ENCODE data around the gene SMYD3. TPM values are rescaled to one million over a fixed set of nuclear protein-coding genes. Genes with fewer than 3 reads are reported as not detected.

SMYD3 gene
- total and polyA plus RNA-seq, 2 donors (not counting 3 experiments of a cell fraction or from before 2014, with no cell fraction given), result 16.0 to 32.1 TPM

DNA sequence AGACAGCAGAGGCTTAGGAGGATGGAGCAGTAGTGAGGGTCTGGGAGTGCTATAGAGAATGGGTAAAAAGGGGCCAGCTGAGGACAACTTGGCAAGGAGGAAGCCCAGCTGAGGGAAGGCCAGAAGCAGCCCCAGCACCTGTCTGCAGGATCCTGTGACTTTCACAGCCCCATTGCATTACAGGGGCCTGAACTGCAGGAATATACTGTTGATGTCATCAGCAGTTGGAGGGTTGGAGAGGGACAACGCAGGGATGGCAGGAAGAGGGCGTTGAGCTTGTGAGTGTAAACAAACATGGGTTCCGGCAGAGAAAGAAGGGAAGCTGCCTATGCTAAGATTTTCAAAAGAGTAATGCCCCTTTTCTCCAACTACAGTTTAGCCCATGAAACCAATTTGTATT is 628.5 kb downstream of the SMYD3 start:
- Histone ChIP-seq H3K27ac (ENCODE audit: insufficient read depth, low read depth, low read length) (peak overlapping the region; percentile 50), H3K4me1 (ENCODE audit: control insufficient read depth, extremely low read depth, insufficient read depth, low read length) (peaks cover 22% of the 10 kb centered on the region), H3K9me1 (replicated peaks; ENCODE audit: control insufficient read depth, extremely low read depth, insufficient read depth, low read length) (no peaks in the 10 kb centered on the region), H3K79me2 (ENCODE audit: control insufficient read depth, insufficient read depth, low read length) (no peaks in the 10 kb centered on the region), H3K9ac (replicated peaks; ENCODE audit: extremely low read depth, insufficient read depth, low read length) (no peak overlapping the region), H3K4me3 (replicated peaks in 1 of 3; ENCODE audit: insufficient read depth in 1 of 3, low read depth in 1 of 3, low read length in 3 of 3) (no peak overlapping the region), H3K27me3 (ENCODE audit: control insufficient read depth in 2 of 2, insufficient read depth in 2 of 2, low read length in 2 of 2) (no peaks in the 10 kb centered on the region), H3K4me2 (ENCODE audit: insufficient read depth, low read length) (peak overlapping the region; percentile 42), H2AFZ (ENCODE audit: low read depth, low read length) (no peak overlapping the region), H3K36me3 (ENCODE audit: control insufficient read depth in 2 of 2, extremely low read depth in 1 of 2, insufficient read depth in 2 of 2, low read length in 2 of 2) (no peaks in the 10 kb centered on the region), H4K20me1 (replicated peaks; ENCODE audit: control insufficient read depth, extremely low read depth, insufficient read depth, low read length) (no peaks in the 10 kb centered on the region), H3K9me3 (replicated peaks; ENCODE audit: control insufficient read depth, insufficient read depth, low read length) (no peaks in the 10 kb centered on the region)
- FAIRE-seq (peak; percentile 33), DNase-seq (ENCODE audit: low read depth, low spot score) (no peak)
- dilution Hi-C loops (cut with MboI; ENCODE audit: extremely low pct_ligation_motif_present, low sequenced_read_pairs) (no loop called here), intact Hi-C loops (cut with micrococcal nuclease) (loop anchor here (1.0 to 5.0 kb wide), 4 partner anchors 74 to 1459 kb away; no protein-coding TSS in a partner anchor)
- no peak for TF ChIP-seq POLR2A (IDR thresholded peaks at IDR 0.05; ENCODE audit: low read depth, low read length)
- TF ChIP-seq POLR2AphosphoS5 (IDR thresholded peaks at IDR 0.05; ENCODE audit: insufficient read depth, low read depth, low read length), result no peak
- no peak for TF ChIP-seq JUN (IDR thresholded peaks at IDR 0.05; ENCODE audit: borderline replicate concordance, insufficient read depth, insufficient read length, low read depth)
- TF ChIP-seq, protein P1, sequence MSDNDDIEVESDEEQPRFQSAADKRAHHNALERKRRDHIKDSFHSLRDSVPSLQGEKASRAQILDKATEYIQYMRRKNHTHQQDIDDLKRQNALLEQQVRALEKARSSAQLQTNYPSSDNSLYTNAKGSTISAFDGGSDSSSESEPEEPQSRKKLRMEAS (IDR thresholded peaks at IDR 0.05; ENCODE audit: insufficient read depth, insufficient read length), result no peak
- no peak for TF ChIP-seq GATA2 (IDR thresholded peaks at IDR 0.05; ENCODE audit: insufficient read depth, insufficient read length, low read depth, low read length)
- no peak for TF ChIP-seq MYC (IDR thresholded peaks at IDR 0.05; ENCODE audit: low read depth, low read length)
- no peak for TF ChIP-seq FOS (IDR thresholded peaks at IDR 0.05; ENCODE audit: borderline replicate concordance, insufficient read depth, low read length)
- no peak for TF ChIP-seq EZH2 (IDR thresholded peaks at IDR 0.05; ENCODE audit: borderline replicate concordance, low read depth, low read length, severe bottlenecking)
- TF ChIP-seq, protein P2, sequence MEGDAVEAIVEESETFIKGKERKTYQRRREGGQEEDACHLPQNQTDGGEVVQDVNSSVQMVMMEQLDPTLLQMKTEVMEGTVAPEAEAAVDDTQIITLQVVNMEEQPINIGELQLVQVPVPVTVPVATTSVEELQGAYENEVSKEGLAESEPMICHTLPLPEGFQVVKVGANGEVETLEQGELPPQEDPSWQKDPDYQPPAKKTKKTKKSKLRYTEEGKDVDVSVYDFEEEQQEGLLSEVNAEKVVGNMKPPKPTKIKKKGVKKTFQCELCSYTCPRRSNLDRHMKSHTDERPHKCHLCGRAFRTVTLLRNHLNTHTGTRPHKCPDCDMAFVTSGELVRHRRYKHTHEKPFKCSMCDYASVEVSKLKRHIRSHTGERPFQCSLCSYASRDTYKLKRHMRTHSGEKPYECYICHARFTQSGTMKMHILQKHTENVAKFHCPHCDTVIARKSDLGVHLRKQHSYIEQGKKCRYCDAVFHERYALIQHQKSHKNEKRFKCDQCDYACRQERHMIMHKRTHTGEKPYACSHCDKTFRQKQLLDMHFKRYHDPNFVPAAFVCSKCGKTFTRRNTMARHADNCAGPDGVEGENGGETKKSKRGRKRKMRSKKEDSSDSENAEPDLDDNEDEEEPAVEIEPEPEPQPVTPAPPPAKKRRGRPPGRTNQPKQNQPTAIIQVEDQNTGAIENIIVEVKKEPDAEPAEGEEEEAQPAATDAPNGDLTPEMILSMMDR (IDR thresholded peaks at IDR 0.05; ENCODE audit: extremely low read depth in 1 of 2, insufficient read depth in 1 of 2, low read depth in 1 of 2, low read length in 2 of 2), result no peak
- no TSS peak for BruUV-seq (replicated peaks)
- ChIA-PET POLR2A (interaction anchor here (0.6 kb wide), 3 partner anchors 63 to 908 kb away, joined by 3 to 8 read pairs (median 3); no protein-coding TSS in a partner anchor), CTCF (interaction anchor here (1.0 to 2.5 kb wide), 3 partner anchors 10 to 726 kb away, joined by 3 to 22 read pairs (median 4); no protein-coding TSS in a partner anchor)
